Measurements from ENCODE around the gene PTPDC1. TPM values are rescaled to one million over a fixed set of nuclear protein-coding genes. Genes with fewer than 3 reads are reported as not detected.

PTPDC1 gene
- total RNA-seq, 1 donor, result 10.8 TPM

DNA sequence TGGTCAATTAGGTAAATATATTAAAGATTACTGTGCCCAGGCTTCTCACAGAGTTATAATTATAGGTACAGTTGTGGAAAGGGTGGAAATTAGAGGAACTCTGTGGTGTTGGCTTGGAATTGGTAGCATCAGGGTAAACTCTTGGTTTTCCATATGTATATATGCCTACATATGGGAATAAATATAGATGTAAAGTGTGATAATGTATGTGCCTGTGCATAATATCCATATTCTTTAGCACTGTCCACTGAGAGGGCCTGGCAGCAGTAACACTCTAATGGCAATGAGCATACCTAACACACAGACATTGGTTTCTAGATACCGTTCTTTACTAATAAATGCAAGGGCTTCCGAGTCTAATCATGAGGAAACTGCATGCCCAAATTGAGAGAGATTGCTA lies 4.0 kb upstream of the PTPDC1 start:
- TF ChIP-seq, protein P1, sequence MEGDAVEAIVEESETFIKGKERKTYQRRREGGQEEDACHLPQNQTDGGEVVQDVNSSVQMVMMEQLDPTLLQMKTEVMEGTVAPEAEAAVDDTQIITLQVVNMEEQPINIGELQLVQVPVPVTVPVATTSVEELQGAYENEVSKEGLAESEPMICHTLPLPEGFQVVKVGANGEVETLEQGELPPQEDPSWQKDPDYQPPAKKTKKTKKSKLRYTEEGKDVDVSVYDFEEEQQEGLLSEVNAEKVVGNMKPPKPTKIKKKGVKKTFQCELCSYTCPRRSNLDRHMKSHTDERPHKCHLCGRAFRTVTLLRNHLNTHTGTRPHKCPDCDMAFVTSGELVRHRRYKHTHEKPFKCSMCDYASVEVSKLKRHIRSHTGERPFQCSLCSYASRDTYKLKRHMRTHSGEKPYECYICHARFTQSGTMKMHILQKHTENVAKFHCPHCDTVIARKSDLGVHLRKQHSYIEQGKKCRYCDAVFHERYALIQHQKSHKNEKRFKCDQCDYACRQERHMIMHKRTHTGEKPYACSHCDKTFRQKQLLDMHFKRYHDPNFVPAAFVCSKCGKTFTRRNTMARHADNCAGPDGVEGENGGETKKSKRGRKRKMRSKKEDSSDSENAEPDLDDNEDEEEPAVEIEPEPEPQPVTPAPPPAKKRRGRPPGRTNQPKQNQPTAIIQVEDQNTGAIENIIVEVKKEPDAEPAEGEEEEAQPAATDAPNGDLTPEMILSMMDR (IDR thresholded peaks at IDR 0.05; ENCODE audit: insufficient read depth, low read length), result no peak

DNA sequence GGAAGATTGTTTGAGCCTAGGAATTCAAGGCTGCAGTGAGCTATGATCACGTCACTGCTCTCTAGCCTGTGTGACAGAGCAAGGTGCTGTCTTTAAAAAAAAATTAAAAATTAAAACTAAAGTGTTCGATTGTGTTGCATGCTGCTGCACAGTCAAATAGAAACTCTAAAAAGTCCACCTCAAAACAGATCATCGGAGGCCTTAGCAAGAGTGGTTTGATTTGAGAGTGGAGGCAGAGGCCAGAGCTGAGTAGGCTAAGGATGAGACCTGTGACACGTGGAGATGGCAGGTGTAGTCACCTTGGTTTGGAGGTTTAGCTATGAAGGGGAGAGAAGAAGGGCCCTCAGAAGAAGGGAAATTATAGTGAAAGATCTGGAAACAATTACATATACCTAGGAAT lies 2.8 kb upstream of the PTPDC1 start:
- no peak overlapping the region for H3K4me3 ChIP-seq (ENCODE audit: low read depth, low read length)
- TF ChIP-seq, protein P1 (IDR thresholded peaks at IDR 0.05; ENCODE audit: insufficient read depth, low read length), result no peak
- DNase-seq (ENCODE audit: low read depth), result no peak

More for the DNA sequence above, 4.0 kb upstream of the PTPDC1 start:
- H3K4me3 ChIP-seq (ENCODE audit: low read depth, low read length), result no peak overlapping the region
- no peak for DNase-seq (ENCODE audit: low read depth)

DNA sequence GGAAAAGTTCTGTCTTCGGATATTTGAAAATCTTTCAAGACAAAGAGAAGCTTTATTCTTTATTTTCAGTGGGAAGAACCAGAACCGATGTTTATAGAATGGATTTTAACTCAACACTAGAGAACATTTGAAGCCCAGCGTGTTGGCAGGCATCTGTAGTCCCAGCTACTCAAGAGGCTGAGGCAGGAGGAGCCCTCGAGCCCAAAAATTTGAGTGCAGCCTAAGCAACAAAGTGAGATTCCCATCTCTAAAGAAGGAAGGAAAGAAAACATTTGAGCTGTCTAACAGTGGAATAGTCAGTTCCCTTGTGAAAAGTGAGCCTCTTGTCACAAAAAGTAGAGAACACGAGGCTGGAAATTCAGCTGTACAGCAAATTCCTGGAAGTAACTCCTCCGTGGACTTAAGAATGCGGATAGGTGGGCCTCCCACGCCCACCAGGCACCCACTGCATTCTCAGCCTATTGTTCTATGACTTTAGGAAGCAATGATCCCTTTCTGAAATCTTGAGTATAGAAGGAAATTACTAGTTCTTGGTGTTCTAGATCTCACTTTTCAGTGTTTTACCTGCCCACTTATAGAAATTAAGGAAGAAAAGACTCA lies 2.3 kb upstream of the PTPDC1 start:
- H3K4me3 ChIP-seq (ENCODE audit: low read depth, low read length), result no peak overlapping the region
- TF ChIP-seq, protein P1 (IDR thresholded peaks at IDR 0.05; ENCODE audit: insufficient read depth, low read length), result no peak
- no peak for DNase-seq (ENCODE audit: low read depth)

DNA sequence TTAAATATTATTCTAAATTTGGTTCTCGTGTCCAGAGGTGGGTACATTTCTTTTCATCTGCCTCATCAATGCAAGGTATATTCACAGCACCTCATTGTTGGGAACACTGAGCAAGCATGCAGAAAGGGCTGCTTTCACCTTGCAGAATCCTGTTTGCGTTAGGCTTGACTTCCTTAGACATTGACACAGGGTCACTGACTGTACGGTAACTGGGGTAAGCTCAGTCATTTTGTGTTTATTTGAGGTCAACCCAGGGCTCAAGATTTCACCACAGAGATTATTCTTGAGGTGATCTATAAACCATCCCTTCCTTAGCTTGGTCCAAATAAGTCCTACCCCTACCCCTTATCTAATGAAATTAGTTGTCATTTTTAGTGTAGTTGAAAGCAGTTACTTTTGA lies 1.7 kb upstream of the PTPDC1 start:
- no peak for DNase-seq (ENCODE audit: low read depth)
- TF ChIP-seq, protein P1 (IDR thresholded peaks at IDR 0.05; ENCODE audit: insufficient read depth, low read length), result no peak
- H3K4me3 ChIP-seq (ENCODE audit: low read depth, low read length), result no peak overlapping the region

DNA sequence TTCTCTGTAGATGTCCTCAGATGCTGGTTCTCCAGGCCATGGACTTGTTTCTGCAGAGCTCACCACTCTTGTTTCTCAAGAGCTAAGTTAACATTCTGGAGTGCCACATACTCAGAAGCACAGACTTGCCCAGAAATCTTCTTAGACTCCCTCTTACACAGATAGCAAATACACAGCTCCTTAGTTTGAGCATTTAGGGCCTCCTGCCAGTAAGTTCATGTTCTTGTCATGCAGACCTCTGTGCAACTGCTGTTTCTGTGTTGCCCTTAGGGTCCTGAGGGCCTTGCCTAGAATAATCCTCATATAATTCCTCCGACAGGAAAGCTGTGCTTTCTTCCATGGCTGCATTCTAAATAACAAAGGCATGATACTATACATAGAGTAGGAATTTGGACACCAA lies 1.3 kb upstream of the PTPDC1 start:
- peak; percentile 41 for DNase-seq (ENCODE audit: low read depth)
- no peak overlapping the region for H3K4me3 ChIP-seq (ENCODE audit: low read depth, low read length)
- TF ChIP-seq, protein P1 (IDR thresholded peaks at IDR 0.05; ENCODE audit: insufficient read depth, low read length), result no peak

DNA sequence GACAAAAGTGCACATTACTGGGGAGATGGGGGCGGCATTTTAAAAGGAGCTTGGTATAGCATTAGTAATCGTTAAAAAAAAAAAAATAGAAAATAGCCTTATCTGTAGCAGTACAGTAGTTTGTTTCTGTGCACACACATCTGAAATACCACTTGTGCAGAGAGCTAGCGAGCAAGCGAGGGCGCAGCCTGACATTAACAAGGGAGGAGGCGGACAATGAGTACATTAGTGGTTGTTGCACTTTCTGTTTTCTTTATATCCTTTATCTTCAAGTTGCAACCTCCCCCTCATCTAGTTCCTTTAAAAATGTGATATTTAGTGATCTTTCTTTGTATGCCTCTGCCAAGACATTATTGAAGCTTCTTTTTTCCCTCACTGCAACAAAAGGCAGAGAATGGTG lies 880 bp upstream of the PTPDC1 start:
- TF ChIP-seq, protein P1 (IDR thresholded peaks at IDR 0.05; ENCODE audit: insufficient read depth, low read length), result no peak
- peak overlapping the region; percentile 36 for H3K4me3 ChIP-seq (ENCODE audit: low read depth, low read length)
- peak; percentile 40 for DNase-seq (ENCODE audit: low read depth)

DNA sequence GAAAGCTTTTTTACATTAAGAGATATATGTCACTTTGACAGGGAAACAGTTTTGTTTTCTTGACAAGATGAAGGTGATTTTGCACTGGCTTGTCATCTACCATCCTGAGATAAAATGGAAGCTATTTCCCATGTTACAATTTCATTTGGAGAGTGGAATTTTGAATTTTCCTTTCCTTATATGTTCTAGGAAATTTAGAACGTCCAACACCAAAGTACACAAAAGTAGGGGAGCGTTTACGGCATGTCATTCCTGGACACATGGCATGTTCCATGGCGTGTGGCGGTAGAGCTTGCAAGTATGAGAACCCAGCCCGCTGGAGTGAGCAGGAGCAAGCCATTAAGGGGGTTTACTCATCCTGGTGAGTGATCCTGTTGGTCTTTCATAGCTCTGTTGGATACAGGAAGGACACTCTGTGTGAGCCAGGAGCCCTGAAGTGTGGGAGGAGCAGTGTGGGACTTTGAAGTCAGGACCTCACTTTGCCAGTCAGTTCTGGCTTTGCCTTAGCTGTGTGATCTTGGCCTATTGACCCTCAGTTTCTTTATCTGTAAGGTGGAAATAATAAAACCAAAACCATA lies 887 bp downstream of the PTPDC1 start:
- no peak for DNase-seq (ENCODE audit: low read depth)
- TF ChIP-seq, protein P1 (IDR thresholded peaks at IDR 0.05; ENCODE audit: insufficient read depth, low read length), result no peak
- no peak overlapping the region for H3K4me3 ChIP-seq (ENCODE audit: low read depth, low read length)

All from fibroblast of the aortic adventitia (primary cell).